Panc1 (cell line): ENCODE data around the gene AMBP. TPM values are rescaled to one million over a fixed set of nuclear protein-coding genes. Genes with fewer than 3 reads are reported as not detected.
A peak's percentile ranks its signal among the peaks of the same experiment; 100 is the strongest.

ENCODE experiments used
- ATAC-seq: fragments of 200-7000 bp; cut with Tn5 transposase; 2 replicates; pipeline ENCODE4 v1.9.1; 2020; ENCODE audit warnings: mild to moderate bottlenecking, moderate library complexity
- BruUV-seq: library from RNA; stranded (reverse); fragments of 400-500 nt; replicated peaks from 2 replicates; lab custom pipeline; 2021; lab: Mats Ljungman, UMichigan
- CTCF ChIA-PET: fragments of 300-600 bp; sonication (Branson Sonifier 250); formaldehyde crosslinking; loops from one replicate; lab custom pipeline; 2022; ENCODE audit warnings: antibody characterized with exemption; lab: Charles Lee
- POLR2A ChIA-PET: fragments of 300-600 bp; sonication (Branson Sonifier 250); formaldehyde crosslinking; loops from one replicate; lab custom pipeline; 2022; ENCODE audit warnings: antibody characterized with exemption; lab: Charles Lee
- DNase-seq: peaks from one replicate; pipeline ENCODE4 v3.0.0-alpha.2; 2010; ENCODE audit warnings: low read depth, low spot score
- H3K27ac ChIP-seq: 2 replicates; pipeline ENCODE4 v1.5.1; 2011; ENCODE audit warnings: mild to moderate bottlenecking, low read length, inconsistent platforms
- H3K27me3 ChIP-seq: fragments of 200-500 bp; sonication (Bioruptor generic); 2 replicates; pipeline ENCODE4 v1.6.0; 2014; ENCODE audit warnings: low read length, inconsistent platforms; ENCODE audit not compliant: control insufficient read depth, insufficient read depth
- H3K36me3 ChIP-seq: fragments of 200-500 bp; sonication (Bioruptor generic); 2 replicates; pipeline ENCODE4 v1.5.1; 2014; ENCODE audit warnings: inconsistent platforms, mild to moderate bottlenecking, low read length, moderate library complexity; ENCODE audit not compliant: control insufficient read depth, insufficient read depth
- H3K4me1 ChIP-seq: 2 replicates; pipeline ENCODE4 v1.5.1; 2011; ENCODE audit warnings: inconsistent platforms, mild to moderate bottlenecking, low read length, moderate library complexity; ENCODE audit not compliant: control insufficient read depth, insufficient read depth
- H3K4me3 ChIP-seq, 2 experiments: 2 replicates each; pipeline ENCODE4 v1.5.1; 2011 to 2012; ENCODE audit warnings: low read depth in 2 of 2, low read length in 2 of 2, mild to moderate bottlenecking in 2 of 2, inconsistent platforms in 1 of 2, moderate library complexity in 1 of 2
- H3K9me3 ChIP-seq: fragments of 200-500 bp; sonication (Bioruptor generic); 2 replicates; pipeline ENCODE4 v1.5.1; 2014; ENCODE audit warnings: low read depth, mild to moderate bottlenecking, inconsistent platforms, low read length, moderate library complexity; ENCODE audit not compliant: control insufficient read depth, insufficient read depth
- CTCF ChIP-seq: fragments of 450-650 bp; IDR thresholded peaks from 2 replicates; pipeline ENCODE4 v1.5.1; 2017; ENCODE audit warnings: mild to moderate bottlenecking
- POLR2AphosphoS5 ChIP-seq: IDR thresholded peaks from 2 replicates; pipeline ENCODE4 v1.6.1; 2012; ENCODE audit warnings: mild to moderate bottlenecking, low read depth, low read length, moderate library complexity
- SIN3A ChIP-seq: IDR thresholded peaks from 2 replicates; pipeline ENCODE4 v1.6.1; 2012; ENCODE audit warnings: low read depth, mild to moderate bottlenecking, low read length, moderate library complexity, borderline replicate concordance; ENCODE audit not compliant: insufficient read depth
- TCF7L2 ChIP-seq: IDR thresholded peaks from 2 replicates; pipeline ENCODE4 v1.6.1; 2011; ENCODE audit warnings: mild to moderate bottlenecking, low read depth, low read length, inconsistent platforms
- in situ Hi-C: cut with HindIII; loops from 2 replicates; pipeline ENCODE4 v1.10.0; 2016; ENCODE audit warnings: low sequenced_read_pairs, low pct_unique_long_range_greater_than_20kb
- intact Hi-C: fragments of 100-400 bp; cut with micrococcal nuclease; formaldehyde crosslinking; loops from one replicate; pipeline ENCODE4 v1.10.0; 2022; ENCODE audit not compliant: unreplicated experiment
- total RNA-seq: library from RNA; stranded (reverse); gene quantifications from one replicate; pipeline ENCODE4 v1.2.1, GENCODE V29; 2021; ENCODE audit not compliant: unreplicated experiment
- TF ChIP-seq, protein P1 (sequence below), 2 experiments: IDR thresholded peaks; 2 replicates each; pipeline ENCODE4 v1.6.1; 2011 to 2012; ENCODE audit warnings: low read depth in 2 of 2, control low read depth in 1 of 2, low read length in 1 of 2, mild to moderate bottlenecking in 1 of 2, moderate library complexity in 1 of 2; ENCODE audit not compliant: insufficient read depth in 1 of 2

Gene AMBP
- total RNA-seq, 1 experiment from 2014 or later = 1.7 TPM

GRCh38 chr9:114107286-114108001, 29.3 kb upstream of the AMBP start:
- ChIA-PET CTCF (interaction anchor here (0.7 to 1.9 kb wide), 7 partner anchors 25 to 187 kb away, joined by 3 to 17 read pairs (median 4); partner anchors contain the start of gene COL27A1), POLR2A (no interaction called here)
- DNase-seq (no peak), ATAC-seq (peak; percentile 20; the same call in 1 of the 2 replicates)
- H3K27me3 ChIP-seq = peaks cover 5% of the 10 kb centered on the region; the same call in 1 of the 2 replicates
- intact Hi-C loops = loop anchor here (1.0 to 5.0 kb wide), 2 partner anchors 45 to 181 kb away; no protein-coding TSS in a partner anchor
- no peaks in the 10 kb centered on the region for H3K9me3 ChIP-seq
- no peak overlapping the region for H3K4me3 ChIP-seq
- TF ChIP-seq, protein P1, sequence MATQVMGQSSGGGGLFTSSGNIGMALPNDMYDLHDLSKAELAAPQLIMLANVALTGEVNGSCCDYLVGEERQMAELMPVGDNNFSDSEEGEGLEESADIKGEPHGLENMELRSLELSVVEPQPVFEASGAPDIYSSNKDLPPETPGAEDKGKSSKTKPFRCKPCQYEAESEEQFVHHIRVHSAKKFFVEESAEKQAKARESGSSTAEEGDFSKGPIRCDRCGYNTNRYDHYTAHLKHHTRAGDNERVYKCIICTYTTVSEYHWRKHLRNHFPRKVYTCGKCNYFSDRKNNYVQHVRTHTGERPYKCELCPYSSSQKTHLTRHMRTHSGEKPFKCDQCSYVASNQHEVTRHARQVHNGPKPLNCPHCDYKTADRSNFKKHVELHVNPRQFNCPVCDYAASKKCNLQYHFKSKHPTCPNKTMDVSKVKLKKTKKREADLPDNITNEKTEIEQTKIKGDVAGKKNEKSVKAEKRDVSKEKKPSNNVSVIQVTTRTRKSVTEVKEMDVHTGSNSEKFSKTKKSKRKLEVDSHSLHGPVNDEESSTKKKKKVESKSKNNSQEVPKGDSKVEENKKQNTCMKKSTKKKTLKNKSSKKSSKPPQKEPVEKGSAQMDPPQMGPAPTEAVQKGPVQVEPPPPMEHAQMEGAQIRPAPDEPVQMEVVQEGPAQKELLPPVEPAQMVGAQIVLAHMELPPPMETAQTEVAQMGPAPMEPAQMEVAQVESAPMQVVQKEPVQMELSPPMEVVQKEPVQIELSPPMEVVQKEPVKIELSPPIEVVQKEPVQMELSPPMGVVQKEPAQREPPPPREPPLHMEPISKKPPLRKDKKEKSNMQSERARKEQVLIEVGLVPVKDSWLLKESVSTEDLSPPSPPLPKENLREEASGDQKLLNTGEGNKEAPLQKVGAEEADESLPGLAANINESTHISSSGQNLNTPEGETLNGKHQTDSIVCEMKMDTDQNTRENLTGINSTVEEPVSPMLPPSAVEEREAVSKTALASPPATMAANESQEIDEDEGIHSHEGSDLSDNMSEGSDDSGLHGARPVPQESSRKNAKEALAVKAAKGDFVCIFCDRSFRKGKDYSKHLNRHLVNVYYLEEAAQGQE (IDR thresholded peaks at IDR 0.05; ENCODE audit: insufficient read depth in 1 of 2, low read depth in 2 of 2, low read length in 1 of 2) = no peak
- no peak for TF ChIP-seq POLR2AphosphoS5
- no peak for TF ChIP-seq SIN3A
- TF ChIP-seq TCF7L2 = no peak
- no peak for TF ChIP-seq CTCF
- no TSS peak for BruUV-seq
- no peaks in the 10 kb centered on the region for H3K4me1 ChIP-seq
- no peaks in the 10 kb centered on the region for H3K36me3 ChIP-seq
- in situ Hi-C loops = no loop called here
- no peak overlapping the region for H3K27ac ChIP-seq

DNA sequence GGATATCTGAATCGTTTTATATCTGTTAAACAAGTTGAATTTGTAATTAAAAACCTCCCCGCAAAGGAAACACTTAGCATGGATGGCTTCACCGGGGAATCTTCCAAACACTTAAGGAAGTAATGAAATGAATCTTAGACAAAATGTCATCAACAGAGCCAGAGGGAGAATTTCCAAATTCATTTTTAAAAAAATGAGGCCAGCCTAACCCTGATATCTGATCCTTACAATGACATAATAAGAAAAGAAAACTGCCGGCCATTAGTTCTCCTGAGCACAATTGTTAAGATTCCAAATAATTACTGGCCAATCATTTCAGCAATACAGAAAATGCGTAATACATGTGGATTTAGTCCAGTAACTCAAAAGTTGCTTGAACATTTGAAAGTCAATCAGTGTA, 27.1 kb upstream of the AMBP start:
- H3K36me3 ChIP-seq = no peaks in the 10 kb centered on the region
- H3K27ac ChIP-seq = no peak overlapping the region
- no TSS peak for BruUV-seq
- peaks cover 5% of the 10 kb centered on the region; the same call in 1 of the 2 replicates for H3K27me3 ChIP-seq
- ChIA-PET POLR2A (no interaction called here), CTCF (no interaction called here)
- TF ChIP-seq CTCF = no peak
- TF ChIP-seq, protein P1 (IDR thresholded peaks at IDR 0.05; ENCODE audit: insufficient read depth in 1 of 2, low read depth in 2 of 2, low read length in 1 of 2) = no peak
- TF ChIP-seq POLR2AphosphoS5 = no peak
- TF ChIP-seq SIN3A = no peak
- no peak for TF ChIP-seq TCF7L2
- ATAC-seq (no peak), DNase-seq (no peak)
- in situ Hi-C loops = no loop called here
- H3K4me3 ChIP-seq = no peak overlapping the region
- intact Hi-C loops = loop anchor here (5.0 kb wide), 1 partner anchor 47 kb away; no protein-coding TSS in a partner anchor
- no peaks in the 10 kb centered on the region for H3K4me1 ChIP-seq
- no peaks in the 10 kb centered on the region for H3K9me3 ChIP-seq
